Natural killer cell (primary cell): Measurements from ENCODE around the gene OBSCN. TPM values are rescaled to one million over a fixed set of nuclear protein-coding genes. Genes with fewer than 3 reads are reported as not detected.

Experiments used
- ATAC-seq, 3 donors: fragments of 150-1000 bp in 2 of 3; fragments of 200-7000 bp in 1 of 3; cut with Tn5 transposase; 1 replicate in 1 of 3; 2 replicates in 2 of 3; pipeline ENCODE4 v1.10.0; 2021; ENCODE audit warnings: mild to moderate bottlenecking in 2 of 3, moderate library complexity in 2 of 3
- DNase-seq, 2 donors: peaks; one replicate each; pipeline versions ENCODE4 v3.0.0 to v3.0.0-alpha.2; 2013 to 2021; ENCODE audit warnings: mixed read lengths in 1 of 2
- H3K27ac ChIP-seq: one replicate; pipeline ENCODE4 v1.5.1; 2013; ENCODE audit warnings: mild to moderate bottlenecking, low read length
- H3K27me3 ChIP-seq: one replicate; pipeline ENCODE4 v1.6.1; 2013; ENCODE audit warnings: low read length; ENCODE audit not compliant: control insufficient read depth, insufficient read depth
- H3K36me3 ChIP-seq: one replicate; pipeline ENCODE4 v1.6.1; 2013; ENCODE audit warnings: low read length; ENCODE audit not compliant: control insufficient read depth, insufficient read depth
- H3K4me1 ChIP-seq: one replicate; pipeline ENCODE4 v1.6.1; 2013; ENCODE audit warnings: low read length; ENCODE audit not compliant: control insufficient read depth, insufficient read depth
- H3K4me3 ChIP-seq: one replicate; pipeline ENCODE4 v1.5.1; 2013; ENCODE audit warnings: low read length
- H3K9me3 ChIP-seq: one replicate; pipeline ENCODE4 v1.6.1; 2013; ENCODE audit warnings: low read length; ENCODE audit not compliant: control insufficient read depth, insufficient read depth
- H3K27ac Mint-ChIP-seq, 2 donors: one replicate each; pipeline ENCODE4 v1.8.0; 2022; ENCODE audit warnings: mild to moderate bottlenecking in 2 of 2, mixed read lengths in 2 of 2, moderate library complexity in 1 of 2
- H3K27me3 Mint-ChIP-seq, 2 donors: one replicate each; pipeline ENCODE4 v1.8.0; 2022; ENCODE audit warnings: low read depth in 2 of 2, mixed read lengths in 2 of 2
- H3K36me3 Mint-ChIP-seq: one replicate; pipeline ENCODE4 v1.8.0; 2022; ENCODE audit warnings: mixed read lengths
- H3K4me1 Mint-ChIP-seq, 2 donors: one replicate each; pipeline ENCODE4 v1.8.0; 2022; ENCODE audit warnings: mixed read lengths in 2 of 2
- H3K4me3 Mint-ChIP-seq: one replicate; pipeline ENCODE4 v1.8.0; 2022; ENCODE audit warnings: mild to moderate bottlenecking, moderate library complexity, mixed read lengths
- H3K9me3 Mint-ChIP-seq, 2 donors: one replicate each; pipeline ENCODE4 v1.8.0; 2022; ENCODE audit warnings: mixed read lengths in 2 of 2
- CTCF ChIP-seq: fragments of 200-600 bp; IDR thresholded peaks from one replicate; pipeline ENCODE4 v1.8.0; 2022; ENCODE audit warnings: antibody characterized with exemption
- WGBS: methylation state at CpG from one replicate; pipeline ENCODE4 v1.1.7; 2013; ENCODE audit warnings: missing lambda C conversion rate; ENCODE audit not compliant: insufficient coverage; 5-methylcytosine and 5-hydroxymethylcytosine counted together
- intact Hi-C: fragments of 100-400 bp; cut with micrococcal nuclease; formaldehyde crosslinking; loops from one replicate; pipeline ENCODE4 v1.14.2; 2022
- total RNA-seq, 4 donors: library from RNA; stranded (reverse); fragments of 120-200 nt in 1 of 4; gene quantifications; one replicate each; pipeline versions ENCODE4 v1.2.3 to v1.2.4, GENCODE V29; 2013 to 2022

OBSCN gene
- total RNA-seq, 3 donors from 2014 or later (not counting 1 experiment from before 2014, with no cell fraction given): 9.6 to 30.0 (median 14.3) TPM

DNA sequence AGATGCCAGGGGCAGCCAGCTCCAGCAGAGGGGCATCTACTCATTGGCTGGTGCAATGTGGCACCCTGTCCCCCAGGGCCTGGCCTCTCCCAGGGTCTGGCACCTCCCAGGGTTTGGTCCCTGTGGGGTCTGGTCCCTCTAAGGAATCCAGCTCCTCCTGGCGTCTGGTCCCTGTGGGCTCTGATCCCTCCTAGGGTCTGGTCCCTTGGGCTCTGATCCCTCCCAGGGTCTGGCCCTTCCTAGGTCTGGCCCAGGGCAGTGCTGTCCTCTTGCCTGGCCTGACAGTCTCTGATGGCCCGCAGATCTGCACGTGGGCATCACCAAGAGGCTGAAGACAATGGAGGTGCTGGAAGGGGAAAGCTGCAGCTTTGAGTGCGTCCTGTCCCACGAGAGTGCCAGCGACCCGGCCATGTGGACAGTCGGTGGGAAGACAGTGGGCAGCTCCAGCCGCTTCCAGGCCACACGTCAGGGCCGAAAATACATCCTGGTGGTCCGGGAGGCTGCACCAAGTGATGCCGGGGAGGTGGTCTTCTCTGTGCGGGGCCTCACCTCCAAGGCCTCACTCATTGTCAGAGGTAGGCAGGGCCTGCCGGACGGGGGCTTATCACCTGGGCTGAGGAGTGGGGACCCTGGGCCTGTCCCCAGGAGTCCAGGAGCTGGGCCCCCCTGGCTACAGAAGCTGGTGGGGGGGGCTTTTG, 73.9 kb downstream of the OBSCN start:
- Histone ChIP-seq H3K9me3 (no peaks in the 10 kb centered on the region), H3K4me3 (no peak overlapping the region), H3K27me3 (no peaks in the 10 kb centered on the region), H3K27ac (no peak overlapping the region), H3K4me1 (peaks cover 2% of the 10 kb centered on the region), H3K36me3 (no peaks in the 10 kb centered on the region)
- no peaks in the 10 kb centered on the region for H3K9me3 Mint-ChIP-seq
- H3K4me1 Mint-ChIP-seq: no peaks in the 10 kb centered on the region
- no peak for ATAC-seq
- TF ChIP-seq CTCF: no peak
- no peak for DNase-seq
- no peaks in the 10 kb centered on the region for H3K36me3 Mint-ChIP-seq
- H3K27ac Mint-ChIP-seq: no peak overlapping the region
- intact Hi-C loops: no loop called here
- H3K27me3 Mint-ChIP-seq: no peaks in the 10 kb centered on the region
- H3K4me3 Mint-ChIP-seq: no peak overlapping the region
- WGBS: 95% methylated on average over 16 of the region's 16 CpGs

DNA sequence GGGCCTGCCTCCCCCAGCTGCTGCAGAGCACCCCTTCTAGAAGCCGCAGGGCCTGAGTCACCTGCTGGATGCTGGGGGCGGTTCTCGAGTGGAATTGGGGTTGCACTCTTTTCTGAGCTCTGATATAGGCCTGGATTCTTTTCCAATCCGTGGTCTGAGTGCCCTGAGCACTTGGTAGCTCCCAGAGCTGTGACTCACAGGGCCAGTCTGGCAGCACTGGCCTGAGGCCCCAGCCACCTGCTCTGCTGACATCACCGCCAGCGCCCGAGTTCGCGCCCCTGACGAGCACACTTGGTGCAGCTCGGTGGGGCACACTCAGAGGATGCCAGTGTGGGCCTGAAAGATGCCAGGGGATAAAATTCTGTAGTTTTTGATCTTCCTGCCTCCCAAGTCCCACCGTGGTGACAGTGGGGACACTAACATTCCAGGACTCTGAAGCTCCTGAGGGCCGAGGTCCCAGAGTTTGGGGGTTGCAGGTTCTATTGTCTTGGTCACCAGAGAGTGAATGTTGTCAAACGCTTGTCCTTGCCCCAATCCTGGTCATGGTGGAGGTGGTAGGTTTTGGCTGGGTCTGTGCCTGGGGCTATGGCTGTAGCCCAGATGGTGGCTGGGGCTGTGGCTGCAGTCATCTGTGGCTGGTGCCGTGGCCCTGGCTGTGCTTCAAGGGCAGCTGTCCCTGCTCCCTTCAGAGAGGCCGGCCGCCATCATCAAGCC, 74.6 kb downstream of the OBSCN start:
- 93% methylated on average over 17 of the region's 17 CpGs for WGBS
- H3K4me3 Mint-ChIP-seq: no peak overlapping the region
- intact Hi-C loops: no loop called here
- H3K9me3 Mint-ChIP-seq: no peaks in the 10 kb centered on the region
- H3K36me3 Mint-ChIP-seq: no peaks in the 10 kb centered on the region
- H3K27ac ChIP-seq: no peak overlapping the region
- peaks cover 0 to 4% of the 10 kb centered on the region in 2 donors for H3K4me1 Mint-ChIP-seq
- no peak overlapping the region for H3K4me3 ChIP-seq
- no peaks in the 10 kb centered on the region for H3K36me3 ChIP-seq
- ATAC-seq (no peak), DNase-seq (no peak)
- no peak for TF ChIP-seq CTCF
- H3K27ac Mint-ChIP-seq: no peak overlapping the region
- H3K4me1 ChIP-seq: no peaks in the 10 kb centered on the region
- no peaks in the 10 kb centered on the region for H3K9me3 ChIP-seq
- H3K27me3 Mint-ChIP-seq: no peaks in the 10 kb centered on the region
- no peaks in the 10 kb centered on the region for H3K27me3 ChIP-seq

DNA sequence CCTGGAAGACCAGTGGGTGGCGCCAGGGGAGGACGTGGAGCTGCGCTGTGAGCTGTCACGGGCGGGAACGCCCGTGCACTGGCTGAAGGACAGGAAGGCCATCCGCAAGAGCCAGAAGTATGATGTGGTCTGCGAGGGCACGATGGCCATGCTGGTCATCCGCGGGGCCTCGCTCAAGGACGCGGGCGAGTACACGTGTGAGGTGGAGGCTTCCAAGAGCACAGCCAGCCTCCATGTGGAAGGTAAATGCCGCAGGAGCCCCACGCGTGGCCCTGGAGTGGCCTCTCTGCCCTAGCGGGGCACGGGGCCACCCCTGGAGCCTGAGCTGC, 75.2 kb downstream of the OBSCN start:
- Histone ChIP-seq H3K4me3 (no peak overlapping the region), H3K27me3 (no peaks in the 10 kb centered on the region), H3K36me3 (no peaks in the 10 kb centered on the region), H3K9me3 (no peaks in the 10 kb centered on the region), H3K4me1 (no peaks in the 10 kb centered on the region), H3K27ac (no peak overlapping the region)
- intact Hi-C loops: no loop called here
- Mint-ChIP-seq H3K27ac (no peak overlapping the region), H3K36me3 (no peaks in the 10 kb centered on the region), H3K4me3 (no peak overlapping the region), H3K9me3 (no peaks in the 10 kb centered on the region), H3K4me1 (peaks cover 0 to 4% of the 10 kb centered on the region in 2 donors), H3K27me3 (no peaks in the 10 kb centered on the region)
- 94% methylated on average over 22 of the region's 22 CpGs for WGBS
- DNase-seq (no peak), ATAC-seq (no peak)
- TF ChIP-seq CTCF: no peak
